ENCODE data around the gene RGPD8. TPM values are rescaled to one million over a fixed set of nuclear protein-coding genes. Genes with fewer than 3 reads are reported as not detected.

The RGPD8 gene
- polyA plus RNA-seq, 3 donors, result 0.29 to 3.4 (median 1.2) TPM

DNA sequence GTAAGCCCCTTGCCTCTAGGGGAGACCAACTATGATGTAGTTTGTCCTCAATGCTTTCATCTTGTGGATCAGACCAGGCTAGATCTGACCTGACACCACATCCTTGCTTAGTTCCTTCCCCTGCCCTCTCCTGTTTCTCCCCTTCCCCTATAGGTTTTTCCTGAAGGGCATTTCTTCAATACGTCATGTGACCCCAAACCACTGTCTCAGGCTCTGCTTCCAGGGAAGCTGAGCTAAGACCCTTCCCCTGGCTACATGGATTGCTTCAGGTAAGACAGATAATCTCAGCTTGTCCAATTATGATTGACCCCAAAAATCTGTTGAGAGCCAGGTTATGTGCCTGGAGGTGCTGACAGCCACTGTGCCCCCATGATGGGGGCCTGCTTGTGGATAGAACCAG lies 25.9 kb upstream of the RGPD8 start:
- TF ChIP-seq, protein P1, sequence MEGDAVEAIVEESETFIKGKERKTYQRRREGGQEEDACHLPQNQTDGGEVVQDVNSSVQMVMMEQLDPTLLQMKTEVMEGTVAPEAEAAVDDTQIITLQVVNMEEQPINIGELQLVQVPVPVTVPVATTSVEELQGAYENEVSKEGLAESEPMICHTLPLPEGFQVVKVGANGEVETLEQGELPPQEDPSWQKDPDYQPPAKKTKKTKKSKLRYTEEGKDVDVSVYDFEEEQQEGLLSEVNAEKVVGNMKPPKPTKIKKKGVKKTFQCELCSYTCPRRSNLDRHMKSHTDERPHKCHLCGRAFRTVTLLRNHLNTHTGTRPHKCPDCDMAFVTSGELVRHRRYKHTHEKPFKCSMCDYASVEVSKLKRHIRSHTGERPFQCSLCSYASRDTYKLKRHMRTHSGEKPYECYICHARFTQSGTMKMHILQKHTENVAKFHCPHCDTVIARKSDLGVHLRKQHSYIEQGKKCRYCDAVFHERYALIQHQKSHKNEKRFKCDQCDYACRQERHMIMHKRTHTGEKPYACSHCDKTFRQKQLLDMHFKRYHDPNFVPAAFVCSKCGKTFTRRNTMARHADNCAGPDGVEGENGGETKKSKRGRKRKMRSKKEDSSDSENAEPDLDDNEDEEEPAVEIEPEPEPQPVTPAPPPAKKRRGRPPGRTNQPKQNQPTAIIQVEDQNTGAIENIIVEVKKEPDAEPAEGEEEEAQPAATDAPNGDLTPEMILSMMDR (IDR thresholded peaks at IDR 0.05), result no peak
- H2AFZ ChIP-seq (ENCODE audit: insufficient read depth, low read depth, low read length, poor library complexity, severe bottlenecking), result no peak overlapping the region
- Mint-ChIP-seq H3K9me3 (peaks cover 0 to 6% (median 2%) of the 10 kb centered on the region in 7 donors), H3K4me3 (no peak overlapping the region), H3K27me3 (ENCODE audit: low read depth in 3 of 3) (peaks cover 0 to 5% (median 5%) of the 10 kb centered on the region in 3 donors), H3K4me1 (no peaks in the 10 kb centered on the region), H3K27ac (no peak overlapping the region), H3K36me3 (no peaks in the 10 kb centered on the region)
- H3K4me1 ChIP-seq (ENCODE audit: control insufficient read depth in 1 of 2, insufficient read depth in 2 of 2, low read length in 2 of 2), result no peaks in the 10 kb centered on the region
- no peak overlapping the region for H3K4me2 ChIP-seq (replicated peaks; ENCODE audit: extremely low read depth, low read length, poor library complexity, severe bottlenecking)
- H3K36me3 ChIP-seq (replicated peaks in 1 of 2; ENCODE audit: control insufficient read depth in 1 of 2, insufficient read depth in 2 of 2, low read length in 2 of 2), result no peaks in the 10 kb centered on the region
- H3K79me2 ChIP-seq (ENCODE audit: insufficient read depth, low read length), result no peaks in the 10 kb centered on the region
- DNase-seq, result no peak
- peaks cover 0 to 2% of the 10 kb centered on the region in 2 donors for H3K27me3 ChIP-seq (ENCODE audit: control insufficient read depth in 2 of 2, insufficient read depth in 2 of 2, low read length in 2 of 2)
- H3K27ac ChIP-seq (ENCODE audit: low read depth in 1 of 2, low read length in 2 of 2), result no peak overlapping the region
- whole genome bisulfite sequencing (ENCODE audit: insufficient coverage), result 100% methylated on average over 1 of the region's 1 CpG
- H3K9ac ChIP-seq (ENCODE audit: insufficient read depth, low read length, poor library complexity, severe bottlenecking), result no peak overlapping the region
- H3K9me3 ChIP-seq (replicated peaks in 1 of 2; ENCODE audit: control insufficient read depth in 1 of 2, insufficient read depth in 1 of 2, low read length in 2 of 2), result no peaks in the 10 kb centered on the region
- intact Hi-C loops (cut with micrococcal nuclease), result no loop called here
- no peak overlapping the region for H3K4me3 ChIP-seq (replicated peaks in 1 of 3; ENCODE audit: low read depth in 2 of 3, low read length in 3 of 3)
- H4K20me1 ChIP-seq (ENCODE audit: insufficient read depth, low read length), result no peaks in the 10 kb centered on the region

DNA sequence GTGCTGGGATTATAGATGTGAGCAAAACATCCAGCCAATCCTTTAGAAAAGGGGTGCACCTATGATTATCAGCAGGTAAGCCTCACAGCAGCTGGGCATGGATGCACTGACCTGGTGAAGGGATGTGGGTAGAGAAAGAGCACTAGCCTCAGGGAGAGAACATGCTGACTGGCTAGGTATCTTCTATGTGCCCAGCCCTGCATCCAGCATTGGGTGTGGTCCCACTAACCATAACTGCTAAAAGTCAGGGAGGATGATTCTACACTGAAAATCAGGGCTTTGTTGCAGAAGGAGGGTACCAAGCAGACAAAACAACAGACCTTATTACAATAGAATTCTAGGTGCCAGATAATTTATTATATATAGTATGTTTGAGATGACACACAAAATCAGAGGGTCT lies 21.1 kb upstream of the RGPD8 start:
- no peaks in the 10 kb centered on the region for H3K4me1 ChIP-seq (ENCODE audit: control insufficient read depth in 1 of 2, insufficient read depth in 2 of 2, low read length in 2 of 2)
- no peaks in the 10 kb centered on the region for H4K20me1 ChIP-seq (ENCODE audit: insufficient read depth, low read length)
- no peak overlapping the region for H3K4me2 ChIP-seq (replicated peaks; ENCODE audit: extremely low read depth, low read length, poor library complexity, severe bottlenecking)
- TF ChIP-seq, protein P1 (IDR thresholded peaks at IDR 0.05), result no peak
- no peaks in the 10 kb centered on the region for H3K27me3 ChIP-seq (ENCODE audit: control insufficient read depth in 2 of 2, insufficient read depth in 2 of 2, low read length in 2 of 2)
- H3K79me2 ChIP-seq (ENCODE audit: insufficient read depth, low read length), result no peaks in the 10 kb centered on the region
- no peak overlapping the region for H3K27ac ChIP-seq (ENCODE audit: low read depth in 1 of 2, low read length in 2 of 2)
- H3K4me3 ChIP-seq (replicated peaks in 1 of 3; ENCODE audit: low read depth in 2 of 3, low read length in 3 of 3), result no peak overlapping the region
- peaks cover 0 to 1% (median 0%) of the 10 kb centered on the region in 3 donors for H3K27me3 Mint-ChIP-seq (ENCODE audit: low read depth in 3 of 3)
- H3K9ac ChIP-seq (ENCODE audit: insufficient read depth, low read length, poor library complexity, severe bottlenecking), result no peak overlapping the region
- H3K4me3 Mint-ChIP-seq, result no peak overlapping the region
- intact Hi-C loops (cut with micrococcal nuclease), result no loop called here
- no peaks in the 10 kb centered on the region for H3K9me3 ChIP-seq (replicated peaks in 1 of 2; ENCODE audit: control insufficient read depth in 1 of 2, insufficient read depth in 1 of 2, low read length in 2 of 2)
- DNase-seq, result no peak
- no peak overlapping the region for H2AFZ ChIP-seq (ENCODE audit: insufficient read depth, low read depth, low read length, poor library complexity, severe bottlenecking)
- H3K36me3 Mint-ChIP-seq, result no peaks in the 10 kb centered on the region
- H3K4me1 Mint-ChIP-seq, result no peaks in the 10 kb centered on the region
- no peak overlapping the region for H3K27ac Mint-ChIP-seq
- no peaks in the 10 kb centered on the region for H3K36me3 ChIP-seq (replicated peaks in 1 of 2; ENCODE audit: control insufficient read depth in 1 of 2, insufficient read depth in 2 of 2, low read length in 2 of 2)
- H3K9me3 Mint-ChIP-seq, result peaks cover 3 to 20% (median 8%) of the 10 kb centered on the region in 7 donors
